PC-9 (cell line): ENCODE results near the gene RNF151. TPM values are rescaled to one million over a fixed set of nuclear protein-coding genes. Genes with fewer than 3 reads are reported as not detected.
A peak's percentile ranks its signal among the peaks of the same experiment; 100 is the strongest.

Experiments
- BruUV-seq: library from RNA; stranded (reverse); fragments of 400-500 nt; replicated peaks from 2 replicates; lab custom pipeline; 2021; lab: Mats Ljungman, UMichigan
- CTCF ChIA-PET: fragments of 300-600 bp; sonication (Branson Sonifier 250); formaldehyde crosslinking; loops from one replicate; lab custom pipeline; 2022; ENCODE audit warnings: antibody characterized with exemption; lab: Charles Lee
- POLR2A ChIA-PET: fragments of 300-600 bp; sonication (Branson Sonifier 250); formaldehyde crosslinking; loops from one replicate; lab custom pipeline; 2022; ENCODE audit warnings: antibody characterized with exemption; ENCODE audit not compliant: unreplicated experiment; lab: Charles Lee
- DNase-seq, 2 experiments: peaks; one replicate each; pipeline versions ENCODE4 v3.0.0 to v3.0.0-alpha.2; 2015 to 2022; ENCODE audit warnings: mixed read lengths in 1 of 2
- H2AFZ ChIP-seq: fragments of 200-600 bp; sonication (generic); 2 replicates; pipeline ENCODE4 v1.8.1; 2017; ENCODE audit warnings: antibody characterized with exemption
- H3F3A ChIP-seq: fragments of 200-600 bp; sonication (generic); 2 replicates; pipeline ENCODE4 v1.8.1; 2017; ENCODE audit warnings: antibody characterized with exemption, mild to moderate bottlenecking, low read depth; ENCODE audit not compliant: insufficient read depth
- H3K27ac ChIP-seq: fragments of 200-600 bp; sonication (generic); 2 replicates; pipeline ENCODE4 v1.6.1; 2016; ENCODE audit warnings: mixed run types
- H3K27me3 ChIP-seq: fragments of 200-600 bp; sonication (generic); 2 replicates; pipeline ENCODE4 v1.6.1; 2016; ENCODE audit warnings: low read depth, mixed run types; ENCODE audit not compliant: insufficient read depth
- H3K36me3 ChIP-seq: fragments of 200-600 bp; sonication (generic); 2 replicates; pipeline ENCODE4 v1.6.1; 2016; ENCODE audit warnings: low read depth, mixed run types
- H3K4me1 ChIP-seq: fragments of 200-600 bp; sonication (generic); replicated peaks from 2 replicates; pipeline ENCODE4 v1.6.1; 2016; ENCODE audit warnings: mixed run types; ENCODE audit not compliant: insufficient read depth
- H3K4me2 ChIP-seq: fragments of 200-600 bp; sonication (generic); 2 replicates; pipeline ENCODE4 v1.6.1; 2017; ENCODE audit warnings: mixed run types
- H3K4me3 ChIP-seq: fragments of 200-600 bp; sonication (generic); 2 replicates; pipeline ENCODE4 v1.6.1; 2016; ENCODE audit warnings: mixed run types
- H3K79me2 ChIP-seq: fragments of 200-600 bp; sonication (generic); 2 replicates; pipeline ENCODE4 v1.6.1; 2017; ENCODE audit warnings: low read depth, mixed run types
- H3K9me2 ChIP-seq: fragments of 200-600 bp; sonication (generic); 2 replicates; pipeline ENCODE4 v1.8.1; 2017; ENCODE audit warnings: mild to moderate bottlenecking; ENCODE audit not compliant: insufficient read depth
- H3K9me3 ChIP-seq: fragments of 200-600 bp; sonication (generic); 2 replicates; pipeline ENCODE4 v1.8.1; 2016; ENCODE audit warnings: low read depth; ENCODE audit not compliant: insufficient read depth
- H4K20me1 ChIP-seq: fragments of 200-600 bp; sonication (generic); 2 replicates; pipeline ENCODE4 v1.8.1; 2017; ENCODE audit not compliant: insufficient read depth
- CTCF ChIP-seq: fragments of 200-600 bp; sonication (generic); conservative IDR thresholded peaks from 2 replicates; pipeline ENCODE4 v1.6.1; 2017; ENCODE audit warnings: mixed run types, antibody characterized with exemption, mild to moderate bottlenecking, moderate library complexity
- EZH2 ChIP-seq: fragments of 200-600 bp; sonication (generic); IDR thresholded peaks from 2 replicates; pipeline ENCODE4 v1.8.0; 2017; ENCODE audit warnings: antibody characterized with exemption, low read depth
- intact Hi-C: fragments of 100-400 bp; cut with micrococcal nuclease; formaldehyde crosslinking; loops from one replicate; pipeline ENCODE4 v1.10.0; 2022; ENCODE audit not compliant: unreplicated experiment
- total RNA-seq: library from RNA; stranded (reverse); gene quantifications from 2 replicates; pipeline ENCODE4 v1.2.3, GENCODE V29; 2021

The RNF151 gene
- total RNA-seq, 1 experiment from 2014 or later, result not detected

GRCh38 chr16:1982013-1982433 is 15.4 kb downstream of the RNF151 start:
- intact Hi-C loops, result loop anchor here (5.0 kb wide), 2 partner anchors 65 to 160 kb away; partner anchors contain the start of genes NTHL1 and TSC2
- H3F3A ChIP-seq, result peaks cover 63% of the 10 kb centered on the region
- no peaks in the 10 kb centered on the region for H3K27me3 ChIP-seq
- no peak overlapping the region for H3K4me3 ChIP-seq
- no peak overlapping the region for H3K27ac ChIP-seq
- no peaks in the 10 kb centered on the region for H3K9me3 ChIP-seq
- H3K4me2 ChIP-seq, result peak overlapping the region; percentile 99
- H4K20me1 ChIP-seq, result 0 out of 2 replicates have a peak, but pooled peaks cover 5% of the 10 kb centered on the region
- peaks cover 17% of the 10 kb centered on the region for H3K79me2 ChIP-seq
- POLR2A ChIA-PET, result interaction anchor here (0.6 kb wide), 2 partner anchors 68 to 159 kb away, joined by 5 to 12 read pairs; no protein-coding TSS in a partner anchor
- no peak for TF ChIP-seq CTCF
- no peak for TF ChIP-seq EZH2
- peaks cover 3% of the 10 kb centered on the region; the same call in 1 of the 2 replicates for H3K36me3 ChIP-seq
- peak; percentile 62 to 85 for DNase-seq
- no peak overlapping the region for H2AFZ ChIP-seq
- peaks cover 66% of the 10 kb centered on the region for H3K4me1 ChIP-seq
- H3K9me2 ChIP-seq, result no peaks in the 10 kb centered on the region
- CTCF ChIA-PET, result interaction anchor here (0.6 to 1.5 kb wide), 2 partner anchors 159 to 177 kb away, joined by 3 to 13 read pairs; no protein-coding TSS in a partner anchor
- BruUV-seq, result no TSS peak

- ChIA-PET POLR2A (no interaction called here), CTCF (interaction anchor here (1.5 kb wide), 1 partner anchor 157 kb away, joined by 3 read pairs; no protein-coding TSS in a partner anchor)
- peaks cover 17% of the 10 kb centered on the region for H3K79me2 ChIP-seq
- no peaks in the 10 kb centered on the region for H3K27me3 ChIP-seq
- 0 out of 2 replicates have a peak, but pooled peaks cover 5% of the 10 kb centered on the region for H4K20me1 ChIP-seq
- peaks cover 66% of the 10 kb centered on the region for H3F3A ChIP-seq
- intact Hi-C loops, result loop anchor here (5.0 kb wide), 2 partner anchors 64 to 159 kb away; partner anchors contain the start of genes NTHL1 and TSC2
- no peak for TF ChIP-seq EZH2
- no peak for TF ChIP-seq CTCF
- no peaks in the 10 kb centered on the region; the same call in 1 of the 2 replicates for H3K36me3 ChIP-seq
- no TSS peak for BruUV-seq
- H3K4me1 ChIP-seq, result peaks cover 66% of the 10 kb centered on the region
- no peaks in the 10 kb centered on the region for H3K9me2 ChIP-seq
- H3K27ac ChIP-seq, result no peak overlapping the region
- peak overlapping the region; percentile 93 for H3K4me2 ChIP-seq
- no peak for DNase-seq
- H3K4me3 ChIP-seq, result peak overlapping the region; percentile 93; the same call in 1 of the 2 replicates
- H3K9me3 ChIP-seq, result no peaks in the 10 kb centered on the region
- H2AFZ ChIP-seq, result peak overlapping the region; percentile 81; the same call in 1 of the 2 replicates
These were observed 16.4 kb downstream of the RNF151 start for GRCh38 chr16:1982991-1983543.

GRCh38 chr16:1983544-1984346 is 17.1 kb downstream of the RNF151 start, which contains the start of gene GFER:
GFER (plus strand) TSS chr16:1984193; CDS start chr16:1984219, 26 bp downstream.
- no peaks in the 10 kb centered on the region for H3K9me2 ChIP-seq
- 0 out of 2 replicates have a peak, but pooled peaks cover 2% of the 10 kb centered on the region for H4K20me1 ChIP-seq
- intact Hi-C loops, result loop anchor here (2.0 to 5.0 kb wide), 3 partner anchors 25 to 159 kb away; partner anchors contain the start of genes NTHL1, TSC2 and ZNF598
- peak; percentile 73 to 98 for DNase-seq
- no peaks in the 10 kb centered on the region for H3K27me3 ChIP-seq
- peaks cover 67% of the 10 kb centered on the region for H3K4me1 ChIP-seq
- H3K79me2 ChIP-seq, result peaks cover 17% of the 10 kb centered on the region
- no peaks in the 10 kb centered on the region for H3K9me3 ChIP-seq
- H2AFZ ChIP-seq, result peak within 1 kb of the TSS; percentile 83
- no peak within 1 kb of the TSS for H3K27ac ChIP-seq
- ChIA-PET POLR2A (interaction anchor here (0.6 to 0.7 kb wide), 3 partner anchors 27 to 172 kb away, joined by 3 to 5 read pairs (median 3); partner anchors contain the start of gene TRAF7), CTCF (no interaction called here)
- no peaks in the 10 kb centered on the region; the same call in 1 of the 2 replicates for H3K36me3 ChIP-seq
- peaks cover 66% of the 10 kb centered on the region for H3F3A ChIP-seq
- peak within 1 kb of the TSS; percentile 93 for H3K4me2 ChIP-seq
- H3K4me3 ChIP-seq, result peak within 1 kb of the TSS; percentile 93
- BruUV-seq, result no TSS peak
- TF ChIP-seq EZH2 (no peak), CTCF (no peak; the same call in 1 of the 2 replicates)
